Stimulated activated naive CD8-positive, alpha-beta T cell treated with anti-CD3 and anti-CD28 coated beads, Interleukin-15, amount 100 ng/mL, for 72 hours (primary cell): ENCODE data around the gene FAM217B.

Source experiments
- ATAC-seq: fragments of 150-1000 bp; cut with Tn5 transposase; 2 replicates; pipeline ENCODE4 v1.10.0; 2021; ENCODE audit warnings: mild to moderate bottlenecking, moderate library complexity
- DNase-seq, 2 donors: peaks; one replicate each; pipeline ENCODE4 v3.0.0; 2021 to 2022
- H3K27ac Mint-ChIP-seq, 2 donors: one replicate each; pipeline ENCODE4 v1.8.0; 2022; ENCODE audit warnings: mild to moderate bottlenecking in 2 of 2, mixed read lengths in 2 of 2, moderate library complexity in 2 of 2
- H3K27me3 Mint-ChIP-seq: one replicate; pipeline ENCODE4 v1.8.0; 2022; ENCODE audit warnings: mixed read lengths
- H3K4me1 Mint-ChIP-seq: one replicate; pipeline ENCODE4 v1.8.0; 2022; ENCODE audit warnings: mild to moderate bottlenecking, mixed read lengths
- H3K4me3 Mint-ChIP-seq, 2 donors: one replicate each; pipeline ENCODE4 v1.8.0; 2022; ENCODE audit warnings: mild to moderate bottlenecking in 2 of 2, mixed read lengths in 2 of 2, moderate library complexity in 1 of 2
- H3K9me3 Mint-ChIP-seq, 2 donors: one replicate each; pipeline ENCODE4 v1.8.0; 2022; ENCODE audit warnings: mixed read lengths in 2 of 2

FAM217B gene

GRCh38 chr20:59984541-59984940, 44.4 kb downstream of the FAM217B start:
- Mint-ChIP-seq H3K27me3 (no peaks in the 10 kb centered on the region), H3K27ac (no peak overlapping the region), H3K4me1 (no peaks in the 10 kb centered on the region), H3K4me3 (no peak overlapping the region), H3K9me3 (no peaks in the 10 kb centered on the region)
- DNase-seq (no peak), ATAC-seq (no peak)

GRCh38 chr20:59985164-59985563, 45.0 kb downstream of the FAM217B start:
- ATAC-seq (no peak), DNase-seq (no peak)
- H3K27ac Mint-ChIP-seq = no peak overlapping the region
- H3K4me1 Mint-ChIP-seq = no peaks in the 10 kb centered on the region
- H3K9me3 Mint-ChIP-seq = no peaks in the 10 kb centered on the region
- no peaks in the 10 kb centered on the region for H3K27me3 Mint-ChIP-seq
- H3K4me3 Mint-ChIP-seq = no peak overlapping the region

DNA sequence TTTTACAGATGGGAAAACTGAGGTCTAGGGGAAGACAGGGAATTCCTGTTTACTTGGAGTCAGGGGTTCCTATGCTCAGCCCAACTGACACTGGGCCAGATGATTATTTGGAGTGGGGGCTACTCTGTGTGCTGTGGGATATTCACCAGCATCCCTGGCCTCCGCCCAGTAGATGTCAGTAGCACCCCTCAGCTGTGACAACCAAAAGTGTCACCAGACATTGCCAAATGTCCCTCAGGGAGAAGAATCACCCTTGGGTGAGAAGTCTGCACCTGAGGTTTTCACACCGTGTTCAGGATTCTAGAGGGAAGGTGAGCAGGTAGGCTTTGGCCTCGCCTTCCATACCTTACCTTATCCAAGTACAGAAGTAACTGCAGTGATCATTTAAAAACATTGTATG, 45.7 kb downstream of the FAM217B start:
- no peak overlapping the region for H3K27ac Mint-ChIP-seq
- no peaks in the 10 kb centered on the region for H3K4me1 Mint-ChIP-seq
- peak; percentile 49 for ATAC-seq
- H3K9me3 Mint-ChIP-seq = no peaks in the 10 kb centered on the region
- no peaks in the 10 kb centered on the region for H3K27me3 Mint-ChIP-seq
- DNase-seq = peak in 1 of 2 donors; percentile 3
- H3K4me3 Mint-ChIP-seq = no peak overlapping the region

DNA sequence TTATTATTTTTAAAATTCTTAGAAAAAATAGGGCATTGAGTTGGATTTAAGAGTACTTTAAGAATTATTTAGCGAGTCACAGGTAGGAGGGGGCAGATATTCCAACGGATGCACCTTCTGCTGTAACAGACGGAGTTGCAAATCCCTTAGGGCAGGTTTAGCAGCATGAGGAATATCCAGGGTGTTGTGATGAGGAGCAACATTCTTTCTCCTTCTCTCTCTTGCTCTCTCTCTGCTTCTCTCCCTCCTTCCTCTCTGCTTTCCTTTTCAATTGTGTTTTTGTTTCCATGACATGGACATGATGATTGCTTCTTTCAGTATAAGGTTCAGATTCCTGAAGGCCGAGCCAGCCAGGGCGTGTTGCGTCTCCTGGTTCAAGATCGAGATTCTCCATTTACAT, 46.9 kb downstream of the FAM217B start:
- H3K27me3 Mint-ChIP-seq = no peaks in the 10 kb centered on the region
- H3K9me3 Mint-ChIP-seq = no peaks in the 10 kb centered on the region
- no peak overlapping the region for H3K4me3 Mint-ChIP-seq
- no peak for DNase-seq
- ATAC-seq = no peak
- no peak overlapping the region for H3K27ac Mint-ChIP-seq
- H3K4me1 Mint-ChIP-seq = no peaks in the 10 kb centered on the region

DNA sequence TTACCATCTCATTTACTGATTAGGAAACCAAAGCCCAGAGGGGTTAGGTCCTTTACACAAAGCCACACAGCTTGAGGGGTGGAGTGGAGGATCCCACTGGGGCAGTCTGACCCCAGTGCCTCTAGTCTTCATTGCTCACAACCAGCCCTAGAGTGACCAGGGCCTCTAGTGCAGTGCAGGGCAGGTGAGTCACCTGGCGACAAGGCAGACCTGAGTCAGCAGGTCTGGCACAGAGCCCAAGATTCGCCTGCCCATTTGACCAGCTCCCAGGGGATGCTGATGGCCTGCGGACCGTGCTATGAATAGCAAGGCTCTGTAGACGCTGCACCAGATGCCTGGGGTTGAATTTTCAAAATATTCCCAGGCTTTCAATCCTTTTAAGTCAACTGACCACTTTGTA, 48.0 kb downstream of the FAM217B start:
- ATAC-seq = no peak
- H3K27ac Mint-ChIP-seq = no peak overlapping the region
- no peak for DNase-seq

DNA sequence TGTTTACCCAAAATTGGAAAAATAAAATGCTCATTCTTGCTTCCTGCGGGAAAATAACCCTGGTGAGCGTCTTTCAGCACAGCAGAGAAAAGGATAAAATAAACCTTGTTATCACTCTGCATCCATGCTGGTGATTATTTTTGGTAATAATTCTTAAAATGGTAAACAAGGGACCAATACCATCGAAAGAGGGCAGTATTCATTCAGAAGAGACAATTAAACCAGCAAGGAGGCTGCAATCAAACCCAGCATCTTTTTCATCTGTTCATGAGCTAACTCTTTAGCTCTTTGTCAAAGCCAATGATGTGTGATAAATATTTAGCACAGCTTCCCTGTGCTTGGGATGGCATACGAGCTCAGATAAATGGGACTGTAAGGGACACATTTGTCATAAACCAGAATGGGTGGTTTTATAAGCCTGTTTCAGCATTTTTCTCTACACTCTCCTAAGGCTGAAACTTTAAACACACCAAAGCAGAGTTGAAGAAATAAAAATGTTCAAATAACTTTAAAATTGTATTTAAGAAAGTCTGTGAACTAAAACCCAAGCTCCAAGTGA, 52.4 kb downstream of the FAM217B start:
- Mint-ChIP-seq H3K9me3 (no peaks in the 10 kb centered on the region), H3K27ac (no peak overlapping the region), H3K4me3 (no peak overlapping the region), H3K4me1 (no peaks in the 10 kb centered on the region), H3K27me3 (no peaks in the 10 kb centered on the region)
- no peak for DNase-seq
- ATAC-seq = no peak

More for the DNA sequence above, 48.0 kb downstream of the FAM217B start:
- Mint-ChIP-seq H3K4me1 (no peaks in the 10 kb centered on the region), H3K27me3 (no peaks in the 10 kb centered on the region), H3K4me3 (no peak overlapping the region), H3K9me3 (no peaks in the 10 kb centered on the region)

GRCh38 chr20:59993736-59994430, 53.7 kb downstream of the FAM217B start:
- Mint-ChIP-seq H3K27ac (peak overlapping the region in 1 of 2 donors; percentile 19), H3K9me3 (no peaks in the 10 kb centered on the region), H3K4me1 (no peaks in the 10 kb centered on the region), H3K27me3 (no peaks in the 10 kb centered on the region), H3K4me3 (no peak overlapping the region)
- no peak for ATAC-seq
- no peak for DNase-seq

GRCh38 chr20:59994697-59995122, 54.5 kb downstream of the FAM217B start:
- H3K9me3 Mint-ChIP-seq = no peaks in the 10 kb centered on the region
- no peak overlapping the region for H3K4me3 Mint-ChIP-seq
- no peak overlapping the region for H3K27ac Mint-ChIP-seq
- DNase-seq (no peak), ATAC-seq (no peak)
- H3K4me1 Mint-ChIP-seq = no peaks in the 10 kb centered on the region
- H3K27me3 Mint-ChIP-seq = no peaks in the 10 kb centered on the region

GRCh38 chr20:59996108-59996507, 55.9 kb downstream of the FAM217B start:
- ATAC-seq = no peak

GRCh38 chr20:59997896-59998295, 57.7 kb downstream of the FAM217B start:
- H3K9me3 Mint-ChIP-seq = no peaks in the 10 kb centered on the region
- no peak for ATAC-seq

More at GRCh38 chr20:59996108-59996507, 55.9 kb downstream of the FAM217B start:
- DNase-seq = no peak
- no peaks in the 10 kb centered on the region for H3K4me1 Mint-ChIP-seq
- H3K27me3 Mint-ChIP-seq = no peaks in the 10 kb centered on the region
- no peaks in the 10 kb centered on the region for H3K9me3 Mint-ChIP-seq
- no peak overlapping the region for H3K27ac Mint-ChIP-seq
- no peak overlapping the region for H3K4me3 Mint-ChIP-seq

More at GRCh38 chr20:59997896-59998295, 57.7 kb downstream of the FAM217B start:
- Mint-ChIP-seq H3K27ac (peak overlapping the region in 1 of 2 donors; percentile 39), H3K27me3 (no peaks in the 10 kb centered on the region), H3K4me3 (no peak overlapping the region), H3K4me1 (no peaks in the 10 kb centered on the region)
- no peak for DNase-seq
